ENCODE results near the gene ELOVL6.

The ELOVL6 gene

DNA sequence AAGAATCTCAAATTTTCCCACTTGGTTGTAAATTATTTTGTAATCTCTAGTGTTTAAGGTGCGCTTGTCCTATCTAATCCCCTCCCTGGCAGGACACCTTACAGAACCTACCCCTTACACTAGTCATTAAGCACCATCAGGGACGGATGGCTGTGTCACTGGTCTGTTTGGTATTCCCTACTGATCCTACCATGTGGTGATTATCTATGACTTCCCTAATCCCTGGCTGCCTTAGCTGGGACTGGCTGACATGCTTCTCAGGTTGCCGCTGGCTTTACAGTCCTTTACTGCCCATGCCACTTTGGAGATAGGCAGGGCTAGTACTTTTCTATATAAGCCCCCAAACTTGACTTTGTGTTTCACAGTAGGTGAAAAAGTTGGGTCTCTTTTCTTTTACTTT lies 58.6 kb downstream of the ELOVL6 start:
- Mint-ChIP-seq H3K4me3 (no peak overlapping the region), H3K27ac (peak overlapping the region in 2 of 3 experiments; percentile 7 to 18), H3K9me3 (peaks cover under 1% of the 10 kb centered on the region)

DNA sequence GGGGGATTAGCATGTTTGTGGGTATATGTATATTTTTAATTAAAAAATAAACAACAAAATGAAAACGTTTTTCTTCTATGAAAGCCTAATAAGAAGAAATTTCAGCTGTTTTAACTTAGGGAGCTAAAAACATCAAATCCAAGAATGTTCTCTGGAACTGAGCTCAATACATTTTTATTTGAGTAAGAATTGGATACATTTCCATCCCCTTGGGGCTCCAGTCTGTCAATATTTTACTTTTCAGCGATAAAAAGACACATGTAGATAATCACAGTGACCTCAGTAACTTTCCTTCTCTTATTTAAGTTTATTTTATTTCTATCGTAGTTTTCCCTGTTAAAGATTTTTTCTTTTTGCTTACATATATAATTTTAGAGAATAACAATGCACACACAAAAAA lies 59.3 kb downstream of the ELOVL6 start:
- H3K27ac Mint-ChIP-seq = peak overlapping the region in 1 of 3 experiments; percentile 0
- H3K4me3 Mint-ChIP-seq = no peak overlapping the region
- peaks cover 16% of the 10 kb centered on the region for H3K4me1 Mint-ChIP-seq
- no peaks in the 10 kb centered on the region for H3K27me3 Mint-ChIP-seq (ENCODE audit: low read depth)
- TF ChIP-seq, protein P1, sequence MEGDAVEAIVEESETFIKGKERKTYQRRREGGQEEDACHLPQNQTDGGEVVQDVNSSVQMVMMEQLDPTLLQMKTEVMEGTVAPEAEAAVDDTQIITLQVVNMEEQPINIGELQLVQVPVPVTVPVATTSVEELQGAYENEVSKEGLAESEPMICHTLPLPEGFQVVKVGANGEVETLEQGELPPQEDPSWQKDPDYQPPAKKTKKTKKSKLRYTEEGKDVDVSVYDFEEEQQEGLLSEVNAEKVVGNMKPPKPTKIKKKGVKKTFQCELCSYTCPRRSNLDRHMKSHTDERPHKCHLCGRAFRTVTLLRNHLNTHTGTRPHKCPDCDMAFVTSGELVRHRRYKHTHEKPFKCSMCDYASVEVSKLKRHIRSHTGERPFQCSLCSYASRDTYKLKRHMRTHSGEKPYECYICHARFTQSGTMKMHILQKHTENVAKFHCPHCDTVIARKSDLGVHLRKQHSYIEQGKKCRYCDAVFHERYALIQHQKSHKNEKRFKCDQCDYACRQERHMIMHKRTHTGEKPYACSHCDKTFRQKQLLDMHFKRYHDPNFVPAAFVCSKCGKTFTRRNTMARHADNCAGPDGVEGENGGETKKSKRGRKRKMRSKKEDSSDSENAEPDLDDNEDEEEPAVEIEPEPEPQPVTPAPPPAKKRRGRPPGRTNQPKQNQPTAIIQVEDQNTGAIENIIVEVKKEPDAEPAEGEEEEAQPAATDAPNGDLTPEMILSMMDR (IDR thresholded peaks at IDR 0.05; ENCODE audit: unreplicated experiment in 3 of 3) = no peak
- H3K9me3 Mint-ChIP-seq = no peaks in the 10 kb centered on the region
- peaks cover 13% of the 10 kb centered on the region for H3K36me3 Mint-ChIP-seq (ENCODE audit: low read depth)

More for the DNA sequence above, 58.6 kb downstream of the ELOVL6 start:
- Mint-ChIP-seq H3K27me3 (ENCODE audit: low read depth) (no peaks in the 10 kb centered on the region), H3K36me3 (ENCODE audit: low read depth) (peaks cover 11% of the 10 kb centered on the region), H3K4me1 (peaks cover 19% of the 10 kb centered on the region)
- TF ChIP-seq, protein P1 (IDR thresholded peaks at IDR 0.05; ENCODE audit: unreplicated experiment in 3 of 3) = no peak

- Mint-ChIP-seq H3K27ac (no peak overlapping the region), H3K27me3 (ENCODE audit: low read depth) (no peaks in the 10 kb centered on the region), H3K36me3 (ENCODE audit: low read depth) (peaks cover 16% of the 10 kb centered on the region), H3K9me3 (no peaks in the 10 kb centered on the region), H3K4me1 (peaks cover 16% of the 10 kb centered on the region), H3K4me3 (no peak overlapping the region)
- TF ChIP-seq, protein P1 (IDR thresholded peaks at IDR 0.05; ENCODE audit: unreplicated experiment in 3 of 3) = no peak
Measured at GRCh38 chr4:110138551-110138950, 59.9 kb downstream of the ELOVL6 start.

- TF ChIP-seq, protein P1 (IDR thresholded peaks at IDR 0.05; ENCODE audit: unreplicated experiment in 3 of 3) = no peak
- Mint-ChIP-seq H3K36me3 (ENCODE audit: low read depth) (peaks cover 21% of the 10 kb centered on the region), H3K4me3 (no peak overlapping the region), H3K27ac (no peak overlapping the region), H3K27me3 (ENCODE audit: low read depth) (peaks cover 3% of the 10 kb centered on the region), H3K9me3 (no peaks in the 10 kb centered on the region), H3K4me1 (peaks cover 16% of the 10 kb centered on the region)
Measured at GRCh38 chr4:110137829-110138228, 60.6 kb downstream of the ELOVL6 start.

DNA sequence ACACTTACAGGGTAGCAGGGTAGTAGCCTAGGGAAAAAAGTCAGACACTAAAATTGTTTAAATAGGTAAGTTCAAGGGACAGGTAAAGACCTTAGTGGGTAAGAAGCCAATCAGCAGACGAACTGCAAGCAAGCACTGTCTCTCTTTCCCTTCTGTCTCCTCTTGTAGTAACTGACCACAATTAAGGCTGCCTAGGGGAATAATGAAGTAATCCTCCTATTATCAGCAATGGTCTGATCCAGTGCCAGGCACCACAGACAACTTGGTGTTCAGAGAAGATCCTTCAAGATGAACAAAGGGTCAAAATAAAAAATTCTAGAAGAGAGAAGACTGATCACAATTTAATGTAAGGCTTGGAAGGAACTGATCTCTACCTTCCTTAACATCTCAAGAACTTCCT lies 62.9 kb downstream of the ELOVL6 start:
- peaks cover 22% of the 10 kb centered on the region for H3K4me1 Mint-ChIP-seq
- H3K4me3 Mint-ChIP-seq = no peak overlapping the region
- TF ChIP-seq, protein P1 (IDR thresholded peaks at IDR 0.05; ENCODE audit: unreplicated experiment in 3 of 3) = no peak
- H3K27ac Mint-ChIP-seq = no peak overlapping the region
- peaks cover 3% of the 10 kb centered on the region for H3K27me3 Mint-ChIP-seq (ENCODE audit: low read depth)
- H3K36me3 Mint-ChIP-seq (ENCODE audit: low read depth) = peaks cover 23% of the 10 kb centered on the region
- H3K9me3 Mint-ChIP-seq = no peaks in the 10 kb centered on the region

DNA sequence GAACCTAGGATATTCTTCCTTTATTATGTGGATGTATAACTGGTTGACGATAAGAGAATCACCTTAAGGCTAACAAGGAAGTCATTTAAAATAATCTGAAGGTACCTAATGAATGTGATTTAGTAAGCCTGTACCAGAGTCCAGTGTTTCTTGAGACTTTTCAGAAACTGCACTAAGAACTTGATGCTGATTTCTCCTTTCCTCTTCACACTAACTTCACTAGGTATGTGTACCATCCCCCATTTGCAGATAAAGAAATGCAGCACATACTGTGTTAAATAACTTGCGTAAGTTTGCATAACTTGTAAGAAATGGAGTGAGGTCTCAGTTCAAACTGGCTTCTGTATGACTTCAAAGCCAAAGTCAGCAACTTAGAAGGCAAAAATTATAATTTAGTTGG lies 63.3 kb downstream of the ELOVL6 start:
- TF ChIP-seq, protein P1 (IDR thresholded peaks at IDR 0.05; ENCODE audit: unreplicated experiment in 3 of 3) = no peak
- Mint-ChIP-seq H3K36me3 (ENCODE audit: low read depth) (peaks cover 23% of the 10 kb centered on the region), H3K9me3 (no peaks in the 10 kb centered on the region), H3K27me3 (ENCODE audit: low read depth) (peaks cover 3% of the 10 kb centered on the region), H3K4me3 (no peak overlapping the region), H3K27ac (no peak overlapping the region), H3K4me1 (peaks cover 25% of the 10 kb centered on the region)
